Colonic mucosa (tissue), 4 donors: ENCODE measurements around the gene OSBPL2. TPM values are rescaled to one million over a fixed set of nuclear protein-coding genes. Genes with fewer than 3 reads are reported as not detected.

Experiments used
- DNase-seq: peaks from one replicate; pipeline ENCODE4 v3.0.0-alpha.2; 2020
- H3K27ac ChIP-seq: fragments of 200-600 bp; one replicate; pipeline ENCODE4 v1.8.0; 2021
- H3K27me3 ChIP-seq: fragments of 200-600 bp; one replicate; pipeline ENCODE4 v1.8.0; 2021
- H3K36me3 ChIP-seq: fragments of 200-600 bp; one replicate; pipeline ENCODE4 v1.8.0; 2021
- H3K4me1 ChIP-seq: fragments of 200-600 bp; one replicate; pipeline ENCODE4 v1.8.0; 2021; ENCODE audit warnings: mild to moderate bottlenecking
- H3K4me3 ChIP-seq: fragments of 200-600 bp; one replicate; pipeline ENCODE4 v1.8.0; 2021
- H3K9ac ChIP-seq, 2 donors: one replicate each; pipeline ENCODE4 v1.7.0; 2013; ENCODE audit warnings: control low read depth in 2 of 2, low read depth in 2 of 2, low read length in 2 of 2
- H3K9me3 ChIP-seq: fragments of 200-600 bp; one replicate; pipeline ENCODE4 v1.8.0; 2021
- CTCF ChIP-seq: fragments of 200-600 bp; IDR thresholded peaks from one replicate; pipeline ENCODE4 v1.8.0; 2022; ENCODE audit warnings: antibody characterized with exemption, mild to moderate bottlenecking
- intact Hi-C: fragments of 100-400 bp; cut with DNase I; formaldehyde crosslinking; loops from one replicate; pipeline ENCODE4 v1.14.1; 2022
- total RNA-seq, 2 donors: library from RNA; stranded (reverse); fragmentation: NEBNext Ultra II Directional in 1 of 2; extraction: Animal tissue kit (Norgen Biotek cat#: 25700) in 1 of 2; gene quantifications; one replicate each; pipeline ENCODE4 v1.2.1, GENCODE V29; 2021
- donor health status: healthy.
- donor health status: DM: no; HTN: no; CAD: no.
- donor health status: DM: no; HTN: no; CAD: no.

The OSBPL2 gene
- total RNA-seq, 2 donors from 2014 or later, result 77.3 to 102 TPM

GRCh38 chr20:62193079-62194025 is 45.0 kb upstream of the OSBPL2 start:
- Histone ChIP-seq H3K9me3 (no peaks in the 10 kb centered on the region), H3K9ac (no peak overlapping the region), H3K27ac (no peak overlapping the region), H3K4me1 (no peaks in the 10 kb centered on the region), H3K36me3 (peaks cover 7% of the 10 kb centered on the region), H3K4me3 (no peak overlapping the region), H3K27me3 (no peaks in the 10 kb centered on the region)
- DNase-seq, result no peak
- no peak for TF ChIP-seq CTCF
- intact Hi-C loops, result no loop called here

DNA sequence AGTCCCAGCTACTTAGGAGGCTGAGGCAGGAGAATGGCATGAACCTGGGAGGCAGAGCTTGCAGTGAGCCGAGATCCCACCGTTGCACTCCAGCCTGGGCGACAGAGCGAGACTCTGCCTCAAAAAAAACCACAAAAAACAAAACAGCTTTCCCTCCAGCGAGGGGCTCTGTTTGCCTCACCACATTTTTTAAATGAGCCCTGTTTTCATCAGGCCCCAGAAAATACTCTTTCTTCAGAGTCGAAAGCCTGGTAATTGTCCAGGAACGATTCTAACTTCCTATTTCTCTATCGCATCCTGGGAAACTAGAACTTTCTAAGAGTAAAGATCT is 43.3 kb upstream of the OSBPL2 start:
- no peak for TF ChIP-seq CTCF
- DNase-seq, result no peak
- no peaks in the 10 kb centered on the region for H3K4me1 ChIP-seq
- no peaks in the 10 kb centered on the region for H3K27me3 ChIP-seq
- H3K4me3 ChIP-seq, result no peak overlapping the region
- intact Hi-C loops, result no loop called here
- peaks cover 13% of the 10 kb centered on the region for H3K36me3 ChIP-seq
- no peak overlapping the region for H3K27ac ChIP-seq
- no peaks in the 10 kb centered on the region for H3K9me3 ChIP-seq
- no peak overlapping the region for H3K9ac ChIP-seq

- Histone ChIP-seq H3K36me3 (peaks cover 13% of the 10 kb centered on the region), H3K9ac (no peak overlapping the region), H3K9me3 (no peaks in the 10 kb centered on the region), H3K27me3 (no peaks in the 10 kb centered on the region), H3K4me1 (no peaks in the 10 kb centered on the region), H3K4me3 (no peak overlapping the region), H3K27ac (no peak overlapping the region)
- DNase-seq, result no peak
- no peak for TF ChIP-seq CTCF
- intact Hi-C loops, result no loop called here
Measured at GRCh38 chr20:62195736-62196135, 42.6 kb upstream of the OSBPL2 start.

DNA sequence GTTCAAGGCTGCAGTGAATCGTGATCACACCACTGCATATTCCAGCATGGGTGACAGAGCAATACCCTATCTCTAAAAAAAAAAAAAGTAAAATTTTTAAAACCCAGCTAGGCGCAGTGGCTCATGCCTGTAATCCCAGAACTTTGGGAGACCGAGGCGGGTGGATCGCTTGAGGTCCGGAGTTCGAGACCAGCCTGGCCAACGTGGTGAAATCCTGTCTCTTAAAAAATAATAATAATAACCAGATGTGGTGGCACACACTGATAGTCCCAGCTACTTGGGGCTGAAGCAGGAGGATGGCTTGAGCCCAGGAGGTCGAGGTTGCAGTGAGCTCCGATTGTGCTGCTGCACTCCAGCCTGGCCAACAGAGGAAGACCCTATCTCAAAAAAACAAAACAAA is 42.0 kb upstream of the OSBPL2 start:
- Histone ChIP-seq H3K27ac (no peak overlapping the region), H3K4me1 (no peaks in the 10 kb centered on the region), H3K9me3 (no peaks in the 10 kb centered on the region), H3K36me3 (peaks cover 13% of the 10 kb centered on the region), H3K9ac (no peak overlapping the region), H3K27me3 (no peaks in the 10 kb centered on the region), H3K4me3 (no peak overlapping the region)
- intact Hi-C loops, result no loop called here
- DNase-seq, result no peak
- TF ChIP-seq CTCF, result no peak

GRCh38 chr20:62197311-62197710 is 41.0 kb upstream of the OSBPL2 start:
- DNase-seq, result no peak
- H3K27ac ChIP-seq, result no peak overlapping the region
- H3K9ac ChIP-seq, result no peak overlapping the region
- no peak overlapping the region for H3K4me3 ChIP-seq
- H3K36me3 ChIP-seq, result peaks cover 13% of the 10 kb centered on the region
- H3K27me3 ChIP-seq, result no peaks in the 10 kb centered on the region
- intact Hi-C loops, result no loop called here
- H3K9me3 ChIP-seq, result no peaks in the 10 kb centered on the region
- no peak for TF ChIP-seq CTCF
- H3K4me1 ChIP-seq, result no peaks in the 10 kb centered on the region
